GM12875 (cell line): ENCODE measurements around the gene ACTN4.

Experiments
- H3K4me3 ChIP-seq: one replicate; pipeline ENCODE4 v1.5.1; 2011; ENCODE audit warnings: low read depth, low read length, control low read depth
- CTCF ChIP-seq: IDR thresholded peaks from 2 replicates; pipeline ENCODE4 v1.5.1; 2011; ENCODE audit warnings: low read depth, mild to moderate bottlenecking, control low read depth, inconsistent platforms, low read length, moderate library complexity, borderline replicate concordance; ENCODE audit not compliant: insufficient read depth

ACTN4 gene

DNA sequence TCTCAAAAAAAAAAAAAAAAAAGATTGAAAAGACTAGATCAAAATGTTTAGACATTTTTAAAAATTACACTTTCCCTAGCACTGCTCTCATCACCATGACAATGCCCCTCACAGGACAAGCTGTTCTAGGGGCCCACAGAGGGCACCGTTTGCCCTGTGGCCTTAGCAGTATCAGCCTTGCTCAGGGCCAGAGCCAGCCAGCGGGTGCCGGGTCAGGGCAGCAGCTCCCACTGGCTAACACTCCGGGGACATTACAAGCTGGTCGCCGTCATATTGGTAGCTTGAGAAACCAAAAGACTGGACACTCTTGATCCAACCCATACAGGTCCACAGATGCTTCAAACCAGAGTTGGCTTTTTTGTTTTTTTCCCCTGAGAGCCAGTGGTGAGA is 78.8 kb downstream of the ACTN4 start:
- H3K4me3 ChIP-seq = no peak overlapping the region
- no peak for TF ChIP-seq CTCF

DNA sequence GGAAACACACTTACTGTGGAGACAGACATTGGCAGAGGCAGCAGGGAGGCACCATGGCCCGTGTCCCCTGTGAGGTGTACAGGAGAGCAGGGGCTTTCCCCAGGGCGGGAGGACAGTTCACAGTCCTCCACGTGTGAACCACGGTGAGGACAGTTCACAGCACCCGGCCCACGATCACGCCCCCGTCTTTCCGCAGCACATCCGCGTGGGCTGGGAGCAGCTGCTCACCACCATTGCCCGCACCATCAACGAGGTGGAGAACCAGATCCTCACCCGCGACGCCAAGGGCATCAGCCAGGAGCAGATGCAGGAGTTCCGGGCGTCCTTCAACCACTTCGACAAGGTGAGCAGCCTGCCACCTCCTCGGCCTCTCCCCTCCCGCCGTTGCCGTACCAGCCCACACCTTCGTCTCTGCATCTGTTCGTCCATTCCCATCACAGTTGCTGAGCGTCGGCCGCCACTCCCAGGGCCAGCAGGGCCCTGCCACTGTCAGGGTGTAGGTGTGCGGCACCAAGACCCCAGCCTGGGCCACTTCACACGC is 79.4 kb downstream of the ACTN4 start:
- TF ChIP-seq CTCF = no peak
- no peak overlapping the region for H3K4me3 ChIP-seq

DNA sequence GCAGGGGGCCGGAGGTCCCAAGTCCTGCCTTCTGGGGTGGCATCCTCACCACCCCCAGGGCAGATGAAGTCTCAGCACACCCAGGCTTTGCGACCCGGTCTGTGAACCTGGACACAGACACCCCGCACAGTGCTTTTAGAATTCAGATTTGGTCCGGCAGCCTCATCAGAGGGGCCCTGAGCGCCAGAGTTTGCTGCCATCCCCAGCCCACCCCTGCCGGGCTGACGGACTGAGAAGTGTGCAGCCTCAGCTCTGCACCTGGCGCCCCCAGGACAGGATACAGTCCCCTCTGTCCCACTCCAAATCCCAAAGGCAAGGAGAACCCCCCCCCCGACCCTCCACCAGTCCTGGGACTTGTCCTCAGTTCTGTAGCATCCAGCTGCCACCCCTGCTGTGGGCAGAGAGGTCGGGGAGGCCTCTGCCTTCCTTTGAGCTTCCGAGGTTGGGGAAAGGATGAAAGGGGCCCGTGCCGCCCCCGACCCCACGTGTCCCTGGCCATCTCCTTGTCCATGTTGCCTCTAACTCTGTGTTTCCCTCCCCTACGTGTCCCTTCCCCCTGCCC is 79.9 kb downstream of the ACTN4 start:
- no peak for TF ChIP-seq CTCF
- no peak overlapping the region for H3K4me3 ChIP-seq

GRCh38 chr19:38727868-38728660 is 80.6 kb downstream of the ACTN4 start:
- no peak for TF ChIP-seq CTCF
- H3K4me3 ChIP-seq = no peak overlapping the region

DNA sequence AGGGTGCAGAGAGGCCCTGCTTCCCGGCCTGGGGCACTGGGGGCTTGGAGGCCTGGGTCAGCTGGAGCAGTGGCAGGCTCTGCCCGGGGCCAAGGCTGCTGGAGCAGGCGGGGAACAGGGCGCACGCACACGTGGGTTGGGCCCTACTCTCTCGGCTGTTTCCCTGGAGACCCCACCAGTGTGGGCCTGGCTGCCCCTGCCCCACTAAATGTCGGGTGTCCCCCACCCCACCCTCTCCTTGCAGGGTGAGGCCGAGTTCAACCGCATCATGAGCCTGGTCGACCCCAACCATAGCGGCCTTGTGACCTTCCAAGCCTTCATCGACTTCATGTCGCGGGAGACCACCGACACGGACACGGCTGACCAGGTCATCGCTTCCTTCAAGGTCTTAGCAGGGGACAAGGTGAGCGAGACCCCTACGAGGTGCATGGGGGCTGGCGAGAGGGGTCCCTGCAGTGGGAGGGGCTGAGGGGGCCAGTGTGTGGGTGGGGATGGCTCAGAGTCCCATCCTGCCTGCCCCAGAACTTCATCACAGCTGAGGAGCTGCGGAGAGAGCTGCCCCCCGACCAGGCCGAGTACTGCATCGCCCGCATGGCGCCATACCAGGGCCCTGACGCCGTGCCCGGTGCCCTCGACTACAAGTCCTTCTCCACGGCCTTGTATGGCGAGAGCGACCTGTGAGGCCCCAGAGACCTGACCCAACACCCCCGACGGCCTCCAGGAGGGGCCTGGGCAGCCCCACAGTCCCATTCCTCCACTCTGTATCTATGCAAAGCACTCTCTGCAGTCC is 81.5 kb downstream of the ACTN4 start:
- no peak for TF ChIP-seq CTCF
- no peak overlapping the region for H3K4me3 ChIP-seq

DNA sequence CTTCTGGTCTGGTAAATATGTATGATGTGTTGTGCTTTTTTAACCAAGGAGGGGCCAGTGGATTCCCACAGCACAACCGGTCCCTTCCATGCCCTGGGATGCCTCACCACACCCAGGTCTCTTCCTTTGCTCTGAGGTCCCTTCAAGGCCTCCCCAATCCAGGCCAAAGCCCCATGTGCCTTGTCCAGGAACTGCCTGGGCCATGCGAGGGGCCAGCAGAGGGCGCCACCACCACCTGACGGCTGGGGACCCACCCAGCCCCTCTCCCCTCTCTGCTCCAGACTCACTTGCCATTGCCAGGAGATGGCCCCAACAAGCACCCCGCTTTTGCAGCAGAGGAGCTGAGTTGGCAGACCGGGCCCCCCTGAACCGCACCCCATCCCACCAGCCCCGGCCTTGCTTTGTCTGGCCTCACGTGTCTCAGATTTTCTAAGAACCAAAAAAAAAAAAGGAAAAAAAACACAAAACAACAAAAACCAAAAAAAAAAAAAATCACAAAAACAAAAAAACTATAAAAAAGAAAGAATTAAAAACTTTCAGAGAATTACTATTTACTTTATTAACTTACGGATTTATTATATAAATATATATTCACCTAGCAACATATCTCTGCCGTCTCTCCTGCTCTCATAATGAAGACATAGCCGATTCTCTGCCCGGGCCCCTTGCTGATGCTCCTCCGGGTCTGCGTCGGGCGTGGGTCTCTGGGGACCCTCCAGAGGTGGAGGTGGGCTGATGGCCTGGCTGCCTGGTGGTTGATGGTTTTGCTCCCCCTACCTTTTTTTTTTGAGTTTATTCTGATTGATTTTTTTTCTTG is 82.4 kb downstream of the ACTN4 start:
- no peak overlapping the region for H3K4me3 ChIP-seq
- TF ChIP-seq CTCF = peak; percentile 95
